Measurements from ENCODE around the gene SPOCK1.

Gene SPOCK1

DNA sequence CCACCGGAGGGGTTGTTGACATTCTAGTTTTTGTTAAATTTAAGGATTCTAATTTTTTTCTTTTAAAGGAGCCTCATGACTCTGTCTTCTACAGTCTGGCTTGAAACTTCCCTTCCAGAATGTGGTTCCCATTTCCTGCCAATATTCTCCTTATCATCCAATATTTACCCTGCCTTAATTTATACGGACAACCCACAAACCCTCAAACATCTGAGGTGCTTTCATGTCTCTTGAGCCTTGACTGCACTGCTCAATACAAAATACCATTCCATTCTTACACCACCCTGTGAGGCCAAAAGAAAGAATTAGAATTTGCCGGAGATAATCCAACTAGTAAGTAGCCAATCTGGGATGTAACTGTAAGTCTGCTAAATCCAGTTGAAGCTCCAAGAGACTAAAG is 346.5 kb downstream of the SPOCK1 start:
- H3K4me3 Mint-ChIP-seq = no peak overlapping the region
- H3K27ac Mint-ChIP-seq = no peak overlapping the region
- peaks cover 0 to 4% of the 10 kb centered on the region in 2 donors for H3K27me3 Mint-ChIP-seq
- DNase-seq = no peak
- no peaks in the 10 kb centered on the region for H3K9me3 Mint-ChIP-seq
- ATAC-seq (replicated peaks) = no peak
- H3K36me3 Mint-ChIP-seq = no peaks in the 10 kb centered on the region
- no peaks in the 10 kb centered on the region for H3K4me1 Mint-ChIP-seq

- Mint-ChIP-seq H3K27me3 (peaks cover 0 to 8% of the 10 kb centered on the region in 2 donors), H3K9me3 (no peaks in the 10 kb centered on the region), H3K36me3 (no peaks in the 10 kb centered on the region), H3K4me1 (no peaks in the 10 kb centered on the region), H3K27ac (no peak overlapping the region), H3K4me3 (no peak overlapping the region)
- ATAC-seq (replicated peaks) (no peak), DNase-seq (no peak)
Observed at GRCh38 chr5:137148655-137149054, 350.5 kb downstream of the SPOCK1 start.

- Mint-ChIP-seq H3K4me1 (no peaks in the 10 kb centered on the region), H3K36me3 (no peaks in the 10 kb centered on the region), H3K9me3 (no peaks in the 10 kb centered on the region), H3K4me3 (no peak overlapping the region), H3K27me3 (peaks cover 0 to 8% of the 10 kb centered on the region in 2 donors), H3K27ac (no peak overlapping the region)
- DNase-seq (no peak), ATAC-seq (replicated peaks) (no peak)
Observed at GRCh38 chr5:137148159-137148558, 351.0 kb downstream of the SPOCK1 start.

- H3K27ac Mint-ChIP-seq = no peak overlapping the region
- ATAC-seq (replicated peaks) = no peak
- no peaks in the 10 kb centered on the region for H3K9me3 Mint-ChIP-seq
- no peaks in the 10 kb centered on the region for H3K36me3 Mint-ChIP-seq
- H3K4me1 Mint-ChIP-seq = no peaks in the 10 kb centered on the region
- no peak overlapping the region for H3K4me3 Mint-ChIP-seq
- H3K27me3 Mint-ChIP-seq = peaks cover 0 to 8% of the 10 kb centered on the region in 2 donors
- DNase-seq = no peak
Observed at GRCh38 chr5:137147346-137147745, 351.8 kb downstream of the SPOCK1 start.

GRCh38 chr5:137146402-137146890 is 352.7 kb downstream of the SPOCK1 start:
- H3K27me3 Mint-ChIP-seq = peaks cover 0 to 8% of the 10 kb centered on the region in 2 donors
- H3K36me3 Mint-ChIP-seq = no peaks in the 10 kb centered on the region
- no peak overlapping the region for H3K27ac Mint-ChIP-seq
- no peak overlapping the region for H3K4me3 Mint-ChIP-seq
- no peaks in the 10 kb centered on the region for H3K4me1 Mint-ChIP-seq
- no peak for DNase-seq
- no peak for ATAC-seq (replicated peaks)
- H3K9me3 Mint-ChIP-seq = no peaks in the 10 kb centered on the region

DNA sequence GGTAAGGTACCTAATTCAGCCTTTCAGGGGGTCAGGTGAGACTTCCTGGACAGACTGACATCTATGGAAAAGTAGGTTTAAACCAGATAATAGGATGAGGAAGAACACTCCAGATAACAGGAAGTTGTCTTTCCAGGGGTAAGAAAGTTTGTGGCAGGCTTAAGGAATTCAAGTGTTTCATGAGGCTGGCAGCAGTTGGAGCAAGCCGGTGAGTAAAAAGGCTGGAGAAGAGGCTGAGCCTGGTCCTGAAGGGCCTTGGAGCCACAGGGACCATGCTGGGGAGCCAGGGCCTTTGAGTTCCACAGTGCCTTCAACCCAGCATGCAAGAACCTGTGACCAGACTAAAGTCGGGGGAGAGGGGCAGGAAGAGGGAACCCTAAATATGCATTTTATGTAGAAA is 353.4 kb downstream of the SPOCK1 start:
- H3K4me3 Mint-ChIP-seq = no peak overlapping the region

DNA sequence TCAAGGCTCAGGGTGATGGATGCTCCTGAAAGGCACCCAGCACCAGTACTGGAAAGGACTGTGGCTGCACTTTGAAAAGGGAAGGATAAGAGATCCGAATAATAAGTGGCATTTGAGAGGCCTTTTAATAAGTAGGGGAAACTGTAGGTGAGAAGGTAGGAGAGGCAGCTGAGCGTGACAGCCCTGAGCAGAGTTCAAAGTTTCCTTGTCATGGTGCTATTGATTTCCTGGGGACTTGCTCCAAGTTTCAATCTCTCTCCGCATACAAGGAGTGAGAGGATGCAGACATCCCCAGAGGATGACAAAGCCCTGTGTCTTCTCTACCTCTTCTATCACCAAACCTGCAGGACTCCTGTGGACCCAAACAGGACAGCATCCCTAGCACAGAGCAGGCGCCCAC is 354.5 kb downstream of the SPOCK1 start:
- DNase-seq (no peak), ATAC-seq (replicated peaks) (no peak)
- Mint-ChIP-seq H3K4me3 (no peak overlapping the region), H3K36me3 (no peaks in the 10 kb centered on the region), H3K27me3 (peaks cover 0 to 8% of the 10 kb centered on the region in 2 donors), H3K9me3 (no peaks in the 10 kb centered on the region), H3K4me1 (no peaks in the 10 kb centered on the region), H3K27ac (no peak overlapping the region)

More for the DNA sequence above, 353.4 kb downstream of the SPOCK1 start:
- DNase-seq = no peak
- no peak for ATAC-seq (replicated peaks)
- no peaks in the 10 kb centered on the region for H3K36me3 Mint-ChIP-seq
- H3K27ac Mint-ChIP-seq = no peak overlapping the region
- H3K4me1 Mint-ChIP-seq = no peaks in the 10 kb centered on the region
- no peaks in the 10 kb centered on the region for H3K9me3 Mint-ChIP-seq
- H3K27me3 Mint-ChIP-seq = peaks cover 0 to 8% of the 10 kb centered on the region in 2 donors

DNA sequence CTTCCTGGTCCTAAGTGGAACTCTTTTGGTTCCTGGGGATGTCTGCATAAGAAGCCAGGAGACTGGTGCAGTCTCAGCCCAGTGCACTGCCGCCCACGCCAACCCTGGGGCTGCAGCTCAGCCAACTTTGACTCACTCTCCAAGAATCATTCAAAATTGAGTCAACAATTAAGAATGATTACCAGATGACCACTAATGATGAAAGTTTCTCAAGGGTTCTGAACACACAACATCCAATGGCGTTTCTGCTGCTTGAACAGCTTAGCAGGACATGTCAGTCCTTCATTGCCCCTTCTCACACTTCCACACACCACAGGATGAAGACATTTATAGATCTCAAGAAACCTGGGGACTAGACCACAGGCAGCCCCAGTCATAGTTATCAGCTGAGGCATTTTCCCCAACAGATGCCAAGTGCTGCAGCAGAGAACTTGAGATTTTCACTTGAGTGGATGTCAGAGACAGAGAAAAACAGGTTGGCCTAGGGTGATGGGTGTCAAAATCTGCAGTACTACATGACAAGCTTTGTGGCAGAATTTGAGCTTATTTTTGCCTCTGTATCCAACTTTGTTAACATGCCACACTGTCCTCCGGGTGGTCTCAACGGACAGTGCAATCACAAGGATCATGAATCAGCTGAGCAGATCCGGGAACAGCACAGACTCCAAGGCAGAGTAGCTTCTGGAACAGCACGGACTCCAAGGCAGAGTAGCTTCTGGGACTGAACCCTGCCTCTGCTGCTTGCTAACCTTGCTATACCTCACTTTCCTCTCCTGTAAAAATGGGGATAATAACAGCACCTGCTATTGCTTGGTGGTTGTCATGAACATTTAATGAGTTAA is 356.1 kb downstream of the SPOCK1 start:
- H3K4me1 Mint-ChIP-seq = no peaks in the 10 kb centered on the region
- H3K4me3 Mint-ChIP-seq = no peak overlapping the region
- H3K27ac Mint-ChIP-seq = no peak overlapping the region
- no peaks in the 10 kb centered on the region for H3K36me3 Mint-ChIP-seq
- H3K9me3 Mint-ChIP-seq = no peaks in the 10 kb centered on the region
- peaks cover 0 to 6% of the 10 kb centered on the region in 2 donors for H3K27me3 Mint-ChIP-seq
- DNase-seq = no peak
- peak; percentile 25 to 31 for ATAC-seq (replicated peaks)

GRCh38 chr5:137142346-137142745 is 356.8 kb downstream of the SPOCK1 start:
- Mint-ChIP-seq H3K36me3 (no peaks in the 10 kb centered on the region), H3K9me3 (no peaks in the 10 kb centered on the region), H3K27ac (no peak overlapping the region), H3K27me3 (peaks cover 0 to 5% of the 10 kb centered on the region in 2 donors), H3K4me1 (no peaks in the 10 kb centered on the region), H3K4me3 (no peak overlapping the region)
- DNase-seq (no peak), ATAC-seq (replicated peaks) (peak in 1 of 2 donors; percentile 12)

DNA sequence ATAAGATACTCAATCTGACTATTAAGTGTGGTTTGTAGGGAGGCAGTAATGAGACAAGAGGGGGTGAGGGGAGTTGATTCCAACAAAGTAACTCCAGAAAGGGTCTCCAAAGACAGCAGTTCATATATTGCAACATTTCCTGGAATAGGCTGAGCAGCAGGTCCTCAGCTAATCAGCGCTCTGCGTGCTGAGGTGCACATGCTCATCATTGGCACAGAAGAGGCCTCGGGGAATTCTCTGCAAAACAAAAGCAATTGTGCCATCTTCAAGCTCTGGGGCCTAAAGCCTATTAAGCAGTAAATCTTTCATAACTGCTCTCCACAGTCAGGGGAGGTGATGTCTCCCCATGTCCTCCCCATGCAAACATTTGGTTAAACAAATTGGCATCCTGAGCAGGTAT is 357.3 kb downstream of the SPOCK1 start:
- no peak overlapping the region for H3K4me3 Mint-ChIP-seq
- peaks cover 0 to 3% of the 10 kb centered on the region in 2 donors for H3K27me3 Mint-ChIP-seq
- H3K9me3 Mint-ChIP-seq = no peaks in the 10 kb centered on the region
- H3K36me3 Mint-ChIP-seq = no peaks in the 10 kb centered on the region
- DNase-seq (no peak), ATAC-seq (replicated peaks) (no peak)
- H3K4me1 Mint-ChIP-seq = no peaks in the 10 kb centered on the region
- no peak overlapping the region for H3K27ac Mint-ChIP-seq

DNA sequence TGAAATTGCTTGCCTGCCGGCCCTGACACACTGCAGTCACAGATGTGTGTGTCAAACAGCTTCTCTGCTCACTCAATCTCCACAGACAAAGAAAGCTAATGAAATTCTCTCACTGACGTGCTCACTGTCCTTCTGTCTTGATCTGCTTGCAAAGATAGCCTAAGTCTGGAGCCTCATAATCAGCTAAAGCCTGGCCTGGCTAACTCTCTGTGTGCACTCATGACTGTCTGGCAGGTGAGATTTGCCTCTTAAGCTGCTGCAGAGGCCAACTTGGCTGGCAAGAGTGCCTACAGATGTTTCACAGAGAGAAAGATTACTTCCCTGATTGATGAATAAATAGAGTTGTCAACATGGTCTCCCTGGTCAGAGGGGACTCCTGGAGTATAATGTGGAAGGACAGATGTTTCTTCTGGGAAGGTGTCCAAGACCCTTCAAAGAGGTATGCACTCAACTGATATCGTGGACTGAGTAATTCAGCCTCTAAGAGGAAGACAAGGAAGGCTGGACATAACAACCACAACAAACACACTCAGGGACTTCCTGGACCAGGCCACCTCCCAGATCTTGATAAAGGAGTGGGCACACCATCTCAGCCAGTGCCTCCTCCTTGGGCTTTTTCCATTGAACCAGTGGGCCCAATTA is 362.0 kb downstream of the SPOCK1 start:
- H3K27me3 Mint-ChIP-seq = no peaks in the 10 kb centered on the region
- no peak overlapping the region for H3K27ac Mint-ChIP-seq
- no peaks in the 10 kb centered on the region for H3K9me3 Mint-ChIP-seq
- no peak overlapping the region for H3K4me3 Mint-ChIP-seq
- ATAC-seq (replicated peaks) (no peak), DNase-seq (no peak)
- no peaks in the 10 kb centered on the region for H3K4me1 Mint-ChIP-seq
- no peaks in the 10 kb centered on the region for H3K36me3 Mint-ChIP-seq

DNA sequence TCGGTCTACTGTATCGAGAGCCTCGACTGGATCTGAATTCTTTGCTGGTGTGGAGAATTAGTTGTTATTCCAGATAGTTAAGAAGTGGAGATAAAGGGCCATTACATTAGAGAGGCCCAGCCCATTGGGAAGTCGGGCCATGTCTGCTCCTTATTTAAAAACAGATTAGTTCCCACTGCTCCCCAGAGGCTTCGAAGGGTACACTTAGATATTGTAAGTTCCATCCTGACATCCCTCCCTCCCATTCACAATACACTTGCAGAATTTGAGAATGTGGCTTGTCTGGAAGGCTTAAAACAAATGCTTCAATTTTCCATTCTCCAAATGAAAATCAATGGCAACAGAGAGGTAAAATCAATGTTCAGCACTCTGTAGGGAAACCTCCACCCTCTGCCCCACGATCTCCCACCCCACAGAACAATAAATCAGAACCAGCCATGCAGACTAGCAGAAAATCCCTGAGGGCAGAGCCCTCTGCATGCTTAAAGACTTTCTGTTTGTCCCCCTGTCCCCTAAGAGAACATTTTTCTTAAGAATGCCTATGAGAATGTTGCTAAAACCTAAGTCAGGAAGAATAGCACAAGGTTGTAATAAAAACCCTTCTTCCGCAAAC is 364.1 kb downstream of the SPOCK1 start:
- DNase-seq (no peak), ATAC-seq (replicated peaks) (no peak)
- Mint-ChIP-seq H3K4me1 (no peaks in the 10 kb centered on the region), H3K36me3 (no peaks in the 10 kb centered on the region), H3K9me3 (no peaks in the 10 kb centered on the region), H3K27me3 (peaks cover 0 to 5% of the 10 kb centered on the region in 2 donors), H3K4me3 (no peak overlapping the region), H3K27ac (no peak overlapping the region)

GRCh38 chr5:137129886-137130680 is 369.0 kb downstream of the SPOCK1 start:
- no peak overlapping the region for H3K4me3 Mint-ChIP-seq
- no peak for DNase-seq
- peaks cover 5 to 6% of the 10 kb centered on the region in 2 donors for H3K27me3 Mint-ChIP-seq
- no peaks in the 10 kb centered on the region for H3K36me3 Mint-ChIP-seq
- peaks cover 0 to 7% of the 10 kb centered on the region in 2 donors for H3K9me3 Mint-ChIP-seq
- H3K27ac Mint-ChIP-seq = no peak overlapping the region
- no peak for ATAC-seq (replicated peaks)
- no peaks in the 10 kb centered on the region for H3K4me1 Mint-ChIP-seq

DNA sequence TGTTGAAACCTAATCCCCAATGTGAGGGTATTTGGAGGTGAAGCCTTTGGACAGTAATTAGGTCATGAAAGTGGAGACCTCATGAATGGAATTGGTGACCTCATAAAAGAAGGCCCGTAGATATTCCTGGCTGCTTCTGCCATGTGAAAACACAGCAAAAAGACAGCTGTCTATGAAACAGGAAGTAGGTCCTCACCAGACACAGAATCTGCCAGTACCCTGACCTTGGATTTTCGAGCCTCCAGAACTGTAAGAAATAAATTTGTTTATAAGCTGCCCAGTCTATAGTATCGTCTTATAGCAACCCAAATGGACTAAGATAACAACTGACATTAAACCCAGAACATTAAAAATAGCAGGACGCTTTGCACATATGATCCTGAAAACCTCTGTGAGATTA is 371.1 kb downstream of the SPOCK1 start:
- ATAC-seq (replicated peaks) = no peak
- H3K9me3 Mint-ChIP-seq = peaks cover 0 to 7% of the 10 kb centered on the region in 2 donors

More for the DNA sequence above, 371.1 kb downstream of the SPOCK1 start:
- Mint-ChIP-seq H3K4me3 (no peak overlapping the region), H3K27me3 (peaks cover 5 to 6% of the 10 kb centered on the region in 2 donors), H3K36me3 (no peaks in the 10 kb centered on the region), H3K27ac (no peak overlapping the region), H3K4me1 (no peaks in the 10 kb centered on the region)
- DNase-seq = no peak

Data from stimulated activated naive B cell treated with anti-CD40 and anti-IgM and Interleukin-4, amounts not matched to agents 10 μg/mL and 1 μg/mL and 100 μg/mL, for 72 hours (primary cell).